GM19328 (cell line): ENCODE data around the gene ZSCAN29.
"Not testable (repeated sequence)": the region's sequence is repeated elsewhere in the genome, so short reads cannot be mapped to it uniquely, and the experiment has no call there.

ENCODE experiments used
- ATAC-seq: cut with Tn5 transposase; IDR thresholded peaks from one replicate; pipeline ENCODE4 v1.9.1; 2021; ENCODE audit warnings: mild to moderate bottlenecking, moderate library complexity; ENCODE audit not compliant: unreplicated experiment

Gene ZSCAN29

GRCh38 chr15:43370975-43371974 lies at the start of gene ZSCAN29, which contains the start of gene TUBGCP4:
Gene ZSCAN29, minus strand, starts transcription at chr15:43371043. Its CDS starts 1,130 bp downstream, at chr15:43369913.
Gene TUBGCP4, plus strand, starts transcription at chr15:43371101. Its CDS starts 254 bp downstream, at chr15:43371355.
- peak; percentile 70 for ATAC-seq

- no peak for ATAC-seq
Measured at GRCh38 chr15:43420435-43420834, 49.6 kb upstream of the ZSCAN29 start.

GRCh38 chr15:43414196-43414595 lies 43.4 kb upstream of the ZSCAN29 start:
- ATAC-seq: no peak

- ATAC-seq: no peak
Measured at GRCh38 chr15:43412096-43412495, 41.3 kb upstream of the ZSCAN29 start.

GRCh38 chr15:43410572-43411214 lies 39.9 kb upstream of the ZSCAN29 start:
- ATAC-seq: no peak

- no peak for ATAC-seq
Measured at GRCh38 chr15:43408789-43409188, 37.9 kb upstream of the ZSCAN29 start.

GRCh38 chr15:43406808-43407207 lies 36.0 kb upstream of the ZSCAN29 start:
- ATAC-seq: no peak

GRCh38 chr15:43406189-43406588 lies 35.3 kb upstream of the ZSCAN29 start:
- no peak for ATAC-seq

GRCh38 chr15:43404130-43404529 lies 33.3 kb upstream of the ZSCAN29 start:
- no peak for ATAC-seq

- no peak for ATAC-seq
Measured at GRCh38 chr15:43403616-43404015, 32.8 kb upstream of the ZSCAN29 start.

GRCh38 chr15:43402255-43402654 lies 31.4 kb upstream of the ZSCAN29 start:
- ATAC-seq: no peak

GRCh38 chr15:43393592-43393991 lies 22.7 kb upstream of the ZSCAN29 start:
- ATAC-seq: not testable (repeated sequence)

GRCh38 chr15:43390723-43391122 lies 19.9 kb upstream of the ZSCAN29 start:
- no peak for ATAC-seq

- no peak for ATAC-seq
Measured at GRCh38 chr15:43383070-43383469, 12.2 kb upstream of the ZSCAN29 start.

- no peak for ATAC-seq
Measured at GRCh38 chr15:43382310-43382709, 11.5 kb upstream of the ZSCAN29 start.

- ATAC-seq: no peak
Measured at GRCh38 chr15:43378601-43379000, 7.8 kb upstream of the ZSCAN29 start.

- ATAC-seq: no peak
Measured at GRCh38 chr15:43376017-43376705, 5.3 kb upstream of the ZSCAN29 start.

GRCh38 chr15:43370310-43370974 lies 401 bp downstream of the ZSCAN29 start:
- ATAC-seq: peak; percentile 34

GRCh38 chr15:43361313-43361903 lies 9.4 kb downstream of the ZSCAN29 start:
- ATAC-seq: no peak

- no peak for ATAC-seq
Measured at GRCh38 chr15:43360821-43361220, 10.0 kb downstream of the ZSCAN29 start.
